NOMO-1 treated with DMSO at 0.1 percent for 48 hours (cell line): ENCODE data around the gene MRGPRX2.

Experiments used
- DNase-seq: peaks from one replicate; lab custom pipeline; 2025; ENCODE audit not compliant: unreplicated experiment; lab: John Stamatoyannopoulos, UW

MRGPRX2 gene

GRCh38 chr11:19076744-19077589 is 16.4 kb upstream of the MRGPRX2 start:
- peak; percentile 36 for DNase-seq

- DNase-seq = no peak
These were observed 15.1 kb upstream of the MRGPRX2 start for GRCh38 chr11:19075636-19076035.

- no peak for DNase-seq
These were observed 13.2 kb upstream of the MRGPRX2 start for GRCh38 chr11:19073454-19074415.

- DNase-seq = no peak
These were observed 11.9 kb upstream of the MRGPRX2 start for GRCh38 chr11:19072464-19072863.

GRCh38 chr11:19071255-19071654 is 10.7 kb upstream of the MRGPRX2 start:
- peak; percentile 68 for DNase-seq

- DNase-seq = no peak
These were observed 684 bp downstream of the MRGPRX2 start for GRCh38 chr11:19059833-19060232.

- DNase-seq = no peak
These were observed 4.6 kb downstream of the MRGPRX2 start for GRCh38 chr11:19055905-19056304.

GRCh38 chr11:19055016-19055415 is 5.5 kb downstream of the MRGPRX2 start:
- DNase-seq = no peak

GRCh38 chr11:19053909-19054308 is 6.6 kb downstream of the MRGPRX2 start:
- no peak for DNase-seq

GRCh38 chr11:19050281-19050680 is 10.2 kb downstream of the MRGPRX2 start:
- no peak for DNase-seq

GRCh38 chr11:19049351-19049750 is 11.2 kb downstream of the MRGPRX2 start:
- DNase-seq = no peak

GRCh38 chr11:19040051-19040450 is 20.5 kb downstream of the MRGPRX2 start:
- no peak for DNase-seq

- no peak for DNase-seq
These were observed 21.1 kb downstream of the MRGPRX2 start for GRCh38 chr11:19039409-19039808.

GRCh38 chr11:19032990-19033389 is 27.5 kb downstream of the MRGPRX2 start:
- no peak for DNase-seq

- DNase-seq = no peak
These were observed 32.5 kb downstream of the MRGPRX2 start for GRCh38 chr11:19027829-19028595.

- no peak for DNase-seq
These were observed 33.7 kb downstream of the MRGPRX2 start for GRCh38 chr11:19026862-19027261.

- DNase-seq = no peak
These were observed 34.8 kb downstream of the MRGPRX2 start for GRCh38 chr11:19025481-19026406.

- DNase-seq = no peak
These were observed 39.7 kb downstream of the MRGPRX2 start for GRCh38 chr11:19020831-19021230.

GRCh38 chr11:19018901-19019300 is 41.6 kb downstream of the MRGPRX2 start:
- DNase-seq = no peak
